ENCODE measurements around the gene POLR1E. TPM values are rescaled to one million over a fixed set of nuclear protein-coding genes. Genes with fewer than 3 reads are reported as not detected.

POLR1E gene
- total RNA-seq, 1 experiment from 2014 or later = 45.8 TPM

DNA sequence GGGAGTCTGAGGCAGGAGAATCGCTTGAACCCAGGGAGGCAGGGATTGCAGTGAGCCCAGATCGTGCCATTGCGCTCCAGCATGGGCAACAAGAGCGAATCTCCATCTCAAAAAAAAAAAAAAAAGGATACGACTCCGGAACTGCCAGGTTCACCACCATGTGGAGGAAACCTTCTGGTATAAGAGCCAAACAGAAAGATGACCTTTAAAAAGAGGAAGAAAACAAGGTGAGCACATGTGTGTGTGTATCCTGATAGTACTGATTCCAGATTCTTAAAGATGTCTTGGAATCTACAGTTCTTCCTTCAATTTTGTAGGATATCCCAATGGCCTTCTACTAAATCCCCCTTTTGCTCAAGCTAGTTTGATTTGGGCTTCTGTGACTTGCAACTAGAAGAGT lies 56.7 kb downstream of the POLR1E start:
- TF ChIP-seq, protein P1, sequence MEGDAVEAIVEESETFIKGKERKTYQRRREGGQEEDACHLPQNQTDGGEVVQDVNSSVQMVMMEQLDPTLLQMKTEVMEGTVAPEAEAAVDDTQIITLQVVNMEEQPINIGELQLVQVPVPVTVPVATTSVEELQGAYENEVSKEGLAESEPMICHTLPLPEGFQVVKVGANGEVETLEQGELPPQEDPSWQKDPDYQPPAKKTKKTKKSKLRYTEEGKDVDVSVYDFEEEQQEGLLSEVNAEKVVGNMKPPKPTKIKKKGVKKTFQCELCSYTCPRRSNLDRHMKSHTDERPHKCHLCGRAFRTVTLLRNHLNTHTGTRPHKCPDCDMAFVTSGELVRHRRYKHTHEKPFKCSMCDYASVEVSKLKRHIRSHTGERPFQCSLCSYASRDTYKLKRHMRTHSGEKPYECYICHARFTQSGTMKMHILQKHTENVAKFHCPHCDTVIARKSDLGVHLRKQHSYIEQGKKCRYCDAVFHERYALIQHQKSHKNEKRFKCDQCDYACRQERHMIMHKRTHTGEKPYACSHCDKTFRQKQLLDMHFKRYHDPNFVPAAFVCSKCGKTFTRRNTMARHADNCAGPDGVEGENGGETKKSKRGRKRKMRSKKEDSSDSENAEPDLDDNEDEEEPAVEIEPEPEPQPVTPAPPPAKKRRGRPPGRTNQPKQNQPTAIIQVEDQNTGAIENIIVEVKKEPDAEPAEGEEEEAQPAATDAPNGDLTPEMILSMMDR (conservative IDR thresholded peaks at IDR 0.05) = no peak
- H3T11ph ChIP-seq (ENCODE audit: low read length) = no peak overlapping the region
- H3K9me3 ChIP-seq (ENCODE audit: control insufficient read depth, low read depth, low read length) = no peaks in the 10 kb centered on the region
- no peak overlapping the region for H2BK15ac ChIP-seq (ENCODE audit: low read depth, low read length)
- H3K18ac ChIP-seq (ENCODE audit: insufficient read length, low read depth, low read length) = no peak overlapping the region
- Mint-ChIP-seq H3K9me3 (no peaks in the 10 kb centered on the region), H3K36me3 (ENCODE audit: insufficient read depth in 1 of 3, low read depth in 3 of 3) (peaks cover 8 to 34% (median 31%) of the 10 kb centered on the region in 3 experiments; a peak in 6 of 7 replicates), H3K27me3 (ENCODE audit: low read depth) (no peaks in the 10 kb centered on the region), H3K27ac (no peak overlapping the region), H3K4me3 (no peak overlapping the region), H3K4me1 (no peaks in the 10 kb centered on the region)
- no peak overlapping the region for H2BK12ac ChIP-seq (ENCODE audit: insufficient read length, low read depth, low read length)
- H4K5ac ChIP-seq (ENCODE audit: insufficient read length, low read depth, low read length) = no peak overlapping the region
- H3K14ac ChIP-seq (ENCODE audit: insufficient read depth, low read length) = no peak overlapping the region
- no peak overlapping the region for H3K9ac ChIP-seq (ENCODE audit: extremely low read depth, insufficient read length, low read length)
- no peak overlapping the region for H2AK5ac ChIP-seq (ENCODE audit: insufficient read length, low read length)
- WGBS (ENCODE audit: extremely low coverage, insufficient read length, low lambda C conversion rate) = no CpG with 5 or more reads among the region's 6 CpGs
- no peaks in the 10 kb centered on the region for H3K4me1 ChIP-seq (ENCODE audit: insufficient read depth, low read length)
- no peaks in the 10 kb centered on the region for H3K23me2 ChIP-seq (ENCODE audit: insufficient read length, low read depth, low read length, poor library complexity, severe bottlenecking)
- H2BK5ac ChIP-seq (ENCODE audit: insufficient read length, low read length) = no peak overlapping the region
- no peak overlapping the region for H3K23ac ChIP-seq (ENCODE audit: insufficient read length, low read depth, low read length)
- H3K27me3 ChIP-seq (ENCODE audit: insufficient read depth, low read length) = no peaks in the 10 kb centered on the region
- H3K79me2 ChIP-seq (ENCODE audit: insufficient read depth, low read length) = no peaks in the 10 kb centered on the region
- no peaks in the 10 kb centered on the region for H3K79me1 ChIP-seq (ENCODE audit: insufficient read depth, low read depth, low read length, poor library complexity, severe bottlenecking)
- no peak overlapping the region for H2AFZ ChIP-seq (ENCODE audit: low read length)
- no peak overlapping the region for H4K8ac ChIP-seq (replicated peaks; ENCODE audit: insufficient read length, low read depth, low read length)
- no peak overlapping the region for H2BK20ac ChIP-seq (ENCODE audit: low read depth, low read length, poor library complexity, severe bottlenecking)
- no peak overlapping the region for H2BK120ac ChIP-seq (ENCODE audit: low read depth, low read length, poor library complexity, severe bottlenecking)
- no peak overlapping the region for H3K56ac ChIP-seq (ENCODE audit: insufficient read length, low read depth, low read length)
- no peak overlapping the region for H3K4ac ChIP-seq (ENCODE audit: low read depth, low read length)
- no peaks in the 10 kb centered on the region for H4K20me1 ChIP-seq (ENCODE audit: control insufficient read depth, insufficient read depth, insufficient read length)
- no peak overlapping the region for H3K27ac ChIP-seq (ENCODE audit: insufficient read length, low read depth, low read length)
- H4K91ac ChIP-seq (ENCODE audit: insufficient read length, low read depth, low read length) = no peak overlapping the region
- DNase-seq = no peak
- H3K4me2 ChIP-seq (ENCODE audit: insufficient read depth, insufficient read length, low read length) = no peak overlapping the region
